Measurements from ENCODE around the gene KDM5B.

The KDM5B gene

DNA sequence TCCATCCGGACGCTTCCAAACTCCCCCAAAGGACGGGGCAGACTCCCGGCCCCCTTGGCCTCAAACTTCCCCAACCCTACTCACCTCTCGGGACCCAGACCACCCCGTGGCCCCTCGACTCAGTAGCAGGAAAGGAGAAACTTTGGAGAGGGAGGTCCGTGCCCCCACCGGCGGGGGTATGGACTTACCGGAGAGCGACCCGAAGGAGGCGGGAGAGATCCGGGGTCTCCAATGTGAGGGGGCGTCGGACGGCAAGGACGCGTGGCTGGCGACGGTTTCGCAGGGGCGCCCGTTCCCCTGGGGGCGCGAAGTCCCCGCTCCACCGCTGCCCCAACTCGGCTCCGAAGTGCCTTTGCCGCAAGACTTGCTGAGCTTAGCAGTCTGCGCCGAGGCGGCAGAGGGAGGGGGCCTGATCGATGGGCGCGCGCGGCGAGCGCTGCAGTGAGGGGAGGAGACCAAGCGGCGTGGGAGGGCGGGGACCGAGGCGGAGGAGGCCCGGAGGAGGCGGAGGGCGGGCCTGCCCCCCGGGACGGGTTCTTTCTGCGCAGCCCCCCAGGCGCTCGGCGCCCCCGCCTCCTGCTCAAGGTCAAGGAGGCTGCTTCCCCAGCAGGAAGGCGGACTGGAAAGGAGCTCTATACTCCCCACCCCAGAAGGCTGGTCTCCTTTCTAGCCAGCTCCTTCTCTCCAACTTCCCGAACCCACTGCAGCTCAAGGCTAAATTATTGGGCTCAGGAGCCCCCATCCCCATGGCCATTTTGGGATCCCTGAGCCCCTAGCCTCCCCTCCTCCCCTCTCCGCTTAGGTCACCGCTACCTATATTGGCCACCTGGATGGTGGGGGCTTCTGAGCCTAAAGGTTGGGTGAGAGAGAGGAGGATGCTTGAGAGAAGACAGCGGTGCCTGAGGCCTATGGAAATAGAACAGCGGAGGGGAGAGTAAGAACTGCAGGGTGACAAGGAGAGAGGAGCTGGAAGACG lies 97.9 kb downstream of the KDM5B start, which contains the start of gene SYT2:
TSS of gene SYT2 (minus strand) at position 385 of the 976 bp plus-strand sequence. CDS start 104,682 bp downstream, outside the sequence.
- DNase-seq, result peak; percentile 58

GRCh38 chr1:202709276-202710041 lies 98.8 kb downstream of the KDM5B start:
- DNase-seq, result no peak

DNA sequence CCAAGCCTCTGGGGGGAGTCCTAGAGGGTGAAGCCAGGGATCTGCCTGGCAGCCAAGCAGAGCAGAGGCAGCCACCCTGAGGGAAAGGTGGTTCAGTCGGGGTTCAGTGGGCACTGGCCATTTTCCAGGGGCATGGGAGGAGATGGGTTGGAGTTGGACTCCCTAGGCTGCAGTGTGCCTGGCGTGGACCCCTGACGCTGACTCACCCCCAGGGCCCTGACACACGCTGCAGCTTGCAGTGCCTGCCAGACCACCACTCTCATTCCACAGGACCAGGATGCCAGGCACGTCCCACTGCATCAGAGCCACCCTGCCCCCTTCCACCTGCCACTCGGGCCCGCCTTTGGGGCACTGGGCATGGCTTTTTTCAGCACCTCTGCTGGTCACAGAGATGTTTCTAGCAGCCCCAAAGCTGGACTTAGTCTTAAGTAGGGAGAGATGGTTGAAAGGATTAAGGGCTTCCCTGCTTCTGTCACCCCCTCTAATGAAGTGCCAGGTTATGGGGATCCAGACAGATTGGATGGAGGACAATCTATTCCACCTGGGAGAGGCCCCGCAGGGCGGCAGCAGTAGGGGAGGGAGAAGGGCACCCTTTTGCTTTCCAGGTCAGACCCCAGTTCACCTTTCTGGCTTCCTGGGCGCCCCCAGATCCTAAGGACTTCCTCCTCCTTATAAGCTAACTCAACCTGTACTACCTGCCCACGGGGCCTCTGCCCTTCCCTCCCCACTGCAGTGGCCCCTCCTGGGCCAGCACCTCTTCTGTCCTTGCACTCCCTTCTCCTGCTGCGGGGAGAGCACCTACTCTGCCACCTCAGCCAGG lies 99.6 kb downstream of the KDM5B start:
- no peak for DNase-seq

GRCh38 chr1:202706851-202707250 lies 101.4 kb downstream of the KDM5B start:
- DNase-seq, result no peak

DNA sequence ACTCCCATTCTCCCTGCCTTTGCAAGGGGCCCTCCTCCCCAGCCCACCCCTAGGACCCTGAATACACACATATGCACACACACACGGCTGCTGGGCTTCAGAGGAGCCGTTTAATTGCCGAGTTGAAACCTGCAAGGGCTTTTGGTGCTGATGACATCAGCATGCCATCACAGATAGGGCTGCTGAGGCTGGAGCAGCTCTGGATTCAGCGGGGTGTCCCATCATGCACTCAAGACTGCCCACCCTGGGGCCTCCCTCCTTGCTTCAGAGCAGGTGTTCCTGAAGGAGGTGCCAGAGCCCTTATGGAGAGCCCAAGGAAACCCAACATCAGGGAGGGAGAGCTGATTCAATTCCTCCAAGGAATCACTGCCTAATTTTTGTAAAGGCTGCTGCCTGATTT lies 103.6 kb downstream of the KDM5B start:
- DNase-seq, result no peak

DNA sequence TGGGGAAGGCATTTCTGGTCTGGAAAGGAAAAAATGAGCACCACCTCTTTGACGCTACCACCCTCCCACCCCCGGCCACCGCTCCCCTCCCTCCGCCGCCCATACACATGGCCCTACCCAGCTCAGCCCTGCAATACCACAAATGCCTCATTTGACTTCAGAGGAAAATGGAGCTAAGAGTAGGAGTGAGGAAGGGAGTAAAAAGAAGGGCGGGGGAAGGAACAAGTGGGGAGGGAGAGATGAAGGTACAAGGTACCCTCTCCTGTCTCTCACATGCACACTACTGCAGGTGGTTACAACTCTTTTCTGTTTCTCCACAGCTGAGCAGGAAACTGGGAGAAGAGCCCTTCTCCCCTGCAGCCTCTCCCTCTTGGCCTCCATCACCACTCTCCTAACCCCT lies 105.0 kb downstream of the KDM5B start:
- DNase-seq, result no peak

DNA sequence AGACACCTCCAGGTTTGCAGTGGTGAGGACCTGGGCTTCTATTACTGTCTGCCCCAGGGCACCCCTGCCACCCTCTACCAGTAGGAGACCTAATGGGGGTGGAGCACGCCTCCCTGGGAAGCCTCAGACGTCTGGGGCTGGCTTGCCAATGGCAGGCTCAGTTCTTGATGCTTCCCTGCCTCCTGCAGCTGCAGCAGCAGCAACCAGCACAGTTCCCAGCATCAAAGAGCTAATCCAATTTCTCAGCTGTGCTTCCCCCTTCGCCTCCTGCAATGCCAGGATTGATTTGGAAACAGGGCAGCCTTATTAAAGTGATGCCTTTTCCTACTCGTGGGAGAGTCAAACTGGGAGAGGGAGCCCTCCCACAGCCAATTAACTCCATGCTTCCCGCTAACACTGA lies 106.1 kb downstream of the KDM5B start:
- no peak for DNase-seq

GRCh38 chr1:202701200-202701599 lies 107.0 kb downstream of the KDM5B start:
- no peak for DNase-seq

- DNase-seq, result no peak
Observed at GRCh38 chr1:202700061-202700460, 108.2 kb downstream of the KDM5B start.

- DNase-seq, result no peak
Observed at GRCh38 chr1:202698276-202698675, 109.9 kb downstream of the KDM5B start.

DNA sequence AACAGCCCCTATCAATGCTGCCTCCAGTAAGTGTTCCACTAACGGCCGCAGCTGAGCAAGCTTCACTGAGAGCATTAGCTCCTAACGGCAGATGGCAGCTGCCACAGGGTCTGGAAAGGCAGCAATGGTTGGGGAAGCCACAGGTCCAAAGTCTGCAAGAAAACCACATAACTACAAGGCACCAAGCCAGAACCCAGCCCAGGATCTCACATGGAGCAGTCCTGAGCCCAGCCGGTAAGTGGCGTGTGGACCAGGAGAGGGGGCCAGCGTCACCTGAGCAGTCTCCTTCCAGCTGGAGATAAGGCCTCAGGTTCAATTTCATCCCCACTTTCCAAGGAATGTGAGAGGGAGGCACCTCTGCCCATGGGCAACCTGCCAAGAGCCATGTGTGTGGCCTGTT lies 111.2 kb downstream of the KDM5B start:
- peak; percentile 39 for DNase-seq

- no peak for DNase-seq
Observed at GRCh38 chr1:202694314-202694713, 113.9 kb downstream of the KDM5B start.

DNA sequence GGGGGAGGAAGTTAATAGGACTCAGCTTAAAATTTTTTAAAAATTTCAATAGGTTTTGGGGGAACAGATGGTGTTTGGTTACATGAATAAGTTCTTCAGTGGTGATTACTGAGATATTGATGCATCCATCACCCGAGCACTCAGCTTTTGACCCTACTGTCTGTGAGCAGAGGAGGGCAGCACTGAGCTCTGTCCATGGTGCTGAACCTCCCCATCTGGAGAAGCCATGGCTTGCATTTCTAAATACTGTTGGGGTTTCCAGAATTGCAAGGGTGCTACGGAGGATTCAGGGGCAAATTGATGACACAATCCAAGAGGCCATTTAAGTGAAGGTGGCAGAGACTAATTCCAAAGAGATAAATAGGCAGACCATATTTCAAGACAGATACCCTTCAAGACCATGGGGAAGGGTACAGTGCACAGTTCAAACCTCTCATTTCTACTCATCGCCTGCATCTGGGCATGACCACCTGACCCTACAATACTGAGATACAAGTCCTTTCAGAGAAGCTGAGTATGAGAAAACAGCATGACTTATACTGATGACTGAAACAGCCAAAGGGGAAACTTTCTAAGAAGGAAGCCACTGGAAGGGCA lies 115.2 kb downstream of the KDM5B start:
- no peak for DNase-seq

DNA sequence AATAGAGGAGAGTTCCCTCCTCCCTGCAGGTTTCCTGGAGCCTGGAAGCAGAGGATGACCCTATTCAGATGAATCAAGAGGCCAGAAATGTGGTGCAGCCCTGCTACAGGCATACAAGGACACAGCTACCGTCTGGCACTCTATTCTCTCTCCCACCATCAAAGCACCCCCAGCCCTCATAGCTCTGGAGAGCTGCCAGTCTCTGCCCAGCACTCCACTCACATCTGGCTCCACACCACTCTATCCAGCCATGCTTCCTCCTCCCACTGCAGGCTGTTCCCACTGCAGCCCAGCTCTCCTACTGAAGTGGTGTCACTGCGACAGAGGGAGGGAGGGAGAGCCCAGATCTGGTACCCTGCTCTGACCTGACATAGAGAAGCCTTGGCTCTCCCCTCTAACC lies 116.4 kb downstream of the KDM5B start:
- DNase-seq, result peak; percentile 39

- DNase-seq, result no peak
Observed at GRCh38 chr1:202689493-202690342, 118.5 kb downstream of the KDM5B start.

DNA sequence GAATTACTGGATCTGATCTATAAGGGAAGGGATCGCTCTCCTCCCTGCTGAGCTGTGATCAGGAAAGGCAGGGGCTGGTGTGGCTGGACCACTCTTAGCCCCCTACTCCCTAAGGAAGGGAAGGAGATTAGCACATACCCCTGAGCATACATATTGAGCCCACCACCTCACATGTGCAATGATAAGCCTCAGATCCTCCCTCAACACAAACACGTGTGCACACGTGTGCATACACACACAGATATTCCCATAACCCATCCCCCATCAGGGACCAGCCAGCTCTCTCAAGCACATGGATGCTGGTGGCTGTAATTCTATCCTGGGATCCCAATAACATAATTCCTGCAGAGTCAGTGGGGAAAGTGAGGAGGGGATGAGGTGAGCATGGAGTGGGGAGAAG lies 119.1 kb downstream of the KDM5B start:
- DNase-seq, result no peak

DNA sequence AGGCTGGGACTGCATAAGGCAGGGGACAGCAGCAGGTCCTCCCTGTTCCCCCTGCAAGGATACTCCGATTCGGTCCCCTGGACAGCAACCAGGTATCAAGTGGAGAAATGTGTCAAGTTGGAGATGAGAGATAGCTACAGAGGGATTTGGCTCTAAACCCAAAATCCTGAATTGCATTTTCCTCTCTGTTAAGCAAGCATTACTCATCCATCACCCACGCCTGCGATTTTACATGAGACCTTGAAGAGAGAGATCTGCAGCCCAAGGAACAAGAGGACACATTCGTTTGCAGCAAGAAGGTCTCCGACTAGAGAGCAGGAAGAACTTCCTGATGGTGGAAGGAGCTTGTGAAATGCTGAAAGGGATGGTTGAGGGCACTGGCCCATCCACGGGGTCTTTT lies 119.8 kb downstream of the KDM5B start:
- no peak for DNase-seq

DNA sequence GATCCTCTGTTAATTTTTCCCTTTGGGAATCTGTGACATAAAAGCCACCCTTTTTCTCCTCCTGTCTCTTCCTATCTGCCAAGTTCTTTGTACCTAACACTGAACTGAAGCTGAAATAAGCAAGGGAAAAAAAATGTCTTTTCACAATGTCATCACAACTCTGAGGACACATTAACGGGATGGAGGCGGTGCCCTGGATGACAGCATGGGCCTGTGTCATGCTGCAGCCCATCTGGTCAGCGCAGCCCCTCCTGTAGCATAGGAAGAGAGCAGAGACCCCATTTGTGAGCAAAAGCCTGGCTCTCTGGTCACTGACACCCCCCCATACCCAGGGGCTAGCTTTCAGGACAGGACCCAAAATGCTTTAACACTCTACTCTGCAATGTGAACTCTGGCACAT lies 120.4 kb downstream of the KDM5B start:
- no peak for DNase-seq

DNA sequence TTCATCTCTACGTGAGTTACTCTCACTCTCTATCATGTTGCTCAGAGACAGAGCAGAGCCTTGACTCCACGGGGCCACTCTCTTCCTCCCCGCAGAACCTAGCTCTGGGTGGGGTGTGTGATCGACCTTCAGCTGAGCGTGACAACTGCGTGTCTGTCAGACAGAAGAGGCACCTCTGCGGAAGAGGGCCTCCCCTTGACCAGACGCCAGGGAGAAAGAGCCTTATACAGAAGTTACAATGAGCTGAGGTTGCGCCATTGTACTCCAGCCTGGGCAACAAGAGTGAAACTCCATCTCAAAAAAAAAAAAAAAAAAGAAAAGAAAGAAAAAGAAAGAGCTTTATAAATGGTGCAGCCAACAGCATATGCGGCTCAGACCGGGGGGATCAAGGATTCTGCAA lies 120.9 kb downstream of the KDM5B start:
- no peak for DNase-seq

DNA sequence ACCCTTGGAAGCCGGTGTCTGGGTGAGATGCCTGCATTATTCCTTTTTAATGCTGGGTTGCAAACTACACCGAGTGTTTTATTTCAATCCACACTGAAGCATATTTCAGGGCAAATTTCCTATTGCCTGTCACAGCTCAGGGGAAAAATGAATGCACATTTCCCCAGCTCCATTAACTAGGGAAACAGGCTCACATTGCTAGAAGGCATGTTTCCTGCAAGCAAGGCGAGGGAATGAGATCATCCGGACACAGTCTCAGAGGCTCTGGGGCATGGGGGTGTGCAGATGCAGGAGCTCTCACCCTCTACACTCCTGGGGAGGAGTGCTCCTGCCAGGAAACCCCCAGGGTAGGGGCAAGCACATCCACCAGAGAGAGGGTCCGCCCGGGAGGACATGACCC lies 122.6 kb downstream of the KDM5B start:
- DNase-seq, result no peak

DNA sequence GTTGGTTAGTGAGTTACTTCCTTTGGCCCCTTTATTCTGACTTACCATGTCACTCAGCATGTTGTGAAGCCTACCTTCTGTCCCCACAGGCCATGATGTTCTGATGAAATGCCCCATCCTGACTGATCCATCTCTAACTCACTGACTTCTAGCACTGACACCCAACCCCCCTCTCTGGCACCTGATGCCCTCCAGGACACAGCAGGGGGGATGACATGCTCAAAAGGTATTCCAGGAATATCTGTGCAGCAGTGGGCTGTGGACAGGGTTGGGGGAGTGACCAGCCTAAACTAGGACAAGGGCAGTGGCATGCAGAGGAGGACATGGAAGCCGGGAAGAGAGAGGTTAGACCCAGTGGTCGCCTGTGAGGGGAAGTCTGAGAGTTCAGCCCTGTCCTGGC lies 123.5 kb downstream of the KDM5B start:
- DNase-seq, result no peak

- no peak for DNase-seq
Observed at GRCh38 chr1:202683029-202683428, 125.2 kb downstream of the KDM5B start.

All from NCI-H2171 (cell line).